Lung (tissue), 12 donors: Measurements from ENCODE around the gene MANSC4. TPM values are rescaled to one million over a fixed set of nuclear protein-coding genes. Genes with fewer than 3 reads are reported as not detected.

Experiments used
- ATAC-seq: fragments of 200-7000 bp; cut with Tn5 transposase; one replicate; pipeline ENCODE4 v1.9.1; 2020; ENCODE audit warnings: moderate number of reproducible peaks; ENCODE audit not compliant: insufficient read depth, low FRiP score
- DNase-seq, 3 donors: peaks; one replicate each; pipeline ENCODE4 v3.0.0-alpha.2; 2013 to 2017
- H3K27ac ChIP-seq, 2 donors: one replicate each; pipeline ENCODE4 v1.5.1; 2013; ENCODE audit warnings: mild to moderate bottlenecking in 2 of 2, moderate library complexity in 2 of 2, control low read depth in 1 of 2, inconsistent platforms in 1 of 2, low read depth in 1 of 2, low read length in 1 of 2
- H3K27me3 ChIP-seq, 3 donors: one replicate each; pipeline ENCODE4 v1.5.1; 2013; ENCODE audit warnings: low read length in 2 of 3; ENCODE audit not compliant: control insufficient read depth in 3 of 3, insufficient read depth in 3 of 3
- H3K36me3 ChIP-seq, 4 donors: one replicate each; pipeline ENCODE4 v1.5.1; 2013; ENCODE audit warnings: low read length in 4 of 4, mild to moderate bottlenecking in 1 of 4, moderate library complexity in 1 of 4; ENCODE audit not compliant: control insufficient read depth in 4 of 4, insufficient read depth in 4 of 4
- H3K4me1 ChIP-seq, 5 donors: one replicate each; pipeline ENCODE4 v1.5.1; 2013; ENCODE audit warnings: low read length in 5 of 5, mild to moderate bottlenecking in 2 of 5, moderate library complexity in 1 of 5; ENCODE audit not compliant: control insufficient read depth in 5 of 5, insufficient read depth in 5 of 5
- H3K4me3 ChIP-seq: one replicate; pipeline ENCODE4 v1.5.1; 2013; ENCODE audit warnings: mild to moderate bottlenecking, control low read depth, moderate library complexity
- H3K9ac ChIP-seq, 2 donors: one replicate each; pipeline ENCODE4 v1.5.1; 2013; ENCODE audit warnings: low read length in 2 of 2, control low read depth in 1 of 2; ENCODE audit not compliant: insufficient read depth in 1 of 2
- H3K9me3 ChIP-seq, 4 donors: one replicate each; pipeline ENCODE4 v1.5.1; 2013; ENCODE audit warnings: low read length in 3 of 4, mild to moderate bottlenecking in 1 of 4, moderate library complexity in 1 of 4; ENCODE audit not compliant: control insufficient read depth in 4 of 4, insufficient read depth in 3 of 4
- CTCF ChIP-seq: IDR thresholded peaks from 2 replicates; pipeline ENCODE4 v1.5.1; 2012; ENCODE audit warnings: mild to moderate bottlenecking; ENCODE audit errors: control extremely low read depth, extremely low read depth
- WGBS, 2 donors: extraction: QIAGEN DNeasy Blood & Tissue Kit; methylation state at CpG; one replicate each; pipeline ENCODE4 v1.1.7; 2013; 5-methylcytosine and 5-hydroxymethylcytosine counted together
- polyA plus RNA-seq, 2 donors: library from polyadenylated mRNA; stranded (reverse); fragments of 200-250 nt; gene quantifications; one replicate each; pipeline ENCODE4 v1.2.1, GENCODE V29; 2013
- total RNA-seq, 2 donors: library from RNA; depleted of rRNA in 1 of 2; stranded (reverse); fragments of >200 nt in 1 of 2; gene quantifications; one replicate each; pipeline ENCODE4 v1.2.1, GENCODE V29; 2014 to 2021
- donor health status: control.
- donor health status: control.
- donor health status: Bipolar disorder and iron deficiency.
- donor health status: healthy.
- donor health status: DM: yes; HTN: yes; CAD: no.

The MANSC4 gene
- total and polyA plus RNA-seq, 4 donors, result not detected

DNA sequence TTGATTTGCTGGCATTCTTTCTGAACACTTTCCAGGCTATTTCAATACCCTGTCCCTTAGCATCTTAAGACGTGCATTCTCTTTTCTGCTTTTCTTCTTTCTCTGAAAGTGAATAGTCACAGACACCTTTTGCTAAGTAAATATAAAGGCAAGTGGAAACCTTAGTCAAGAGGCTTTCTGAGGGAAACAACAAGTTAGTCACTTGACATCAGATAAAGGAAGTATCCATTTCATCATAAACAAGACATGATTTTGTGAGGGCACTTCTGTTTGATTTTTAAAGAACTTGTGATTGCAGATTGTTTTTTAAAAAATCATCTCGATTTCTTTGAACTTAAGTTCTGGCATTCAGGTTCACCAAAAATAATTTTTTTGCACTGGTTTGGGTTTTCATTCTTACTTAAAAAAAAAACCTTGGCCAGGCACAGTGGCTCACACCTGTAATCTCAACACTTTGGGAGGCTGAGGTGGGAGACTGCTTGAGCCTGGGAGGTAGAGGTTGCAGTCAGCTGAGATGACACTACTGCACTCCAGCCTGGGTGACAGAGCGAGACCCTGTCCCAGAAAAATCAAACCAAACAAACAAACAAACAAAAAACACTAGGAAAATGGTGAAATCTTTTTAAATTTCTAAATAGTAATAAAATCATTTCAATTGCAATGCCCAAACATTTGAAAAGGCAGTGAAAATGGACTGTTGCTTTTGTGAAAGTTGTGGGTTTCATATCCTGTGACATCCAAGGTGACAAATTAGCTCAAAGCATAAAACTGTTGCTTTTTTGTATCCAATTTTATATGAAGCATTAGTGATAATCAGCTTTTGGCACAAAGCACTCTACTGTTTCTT, 8.3 kb downstream of the MANSC4 start:
- H3K4me3 ChIP-seq, result no peak overlapping the region
- DNase-seq (no peak), ATAC-seq (no peak)
- H3K27ac ChIP-seq, result no peak overlapping the region
- 77 to 78% methylated on average over 3 of the region's 3 CpGs for WGBS, 2 donors
- no peaks in the 10 kb centered on the region for H3K27me3 ChIP-seq
- TF ChIP-seq CTCF, result no peak
- no peaks in the 10 kb centered on the region for H3K36me3 ChIP-seq
- H3K9me3 ChIP-seq, result no peaks in the 10 kb centered on the region
- no peaks in the 10 kb centered on the region for H3K4me1 ChIP-seq
- H3K9ac ChIP-seq, result no peak overlapping the region

GRCh38 chr12:27769142-27769673, 10.8 kb downstream of the MANSC4 start:
- Histone ChIP-seq H3K27me3 (no peaks in the 10 kb centered on the region), H3K4me3 (no peak overlapping the region), H3K36me3 (no peaks in the 10 kb centered on the region), H3K4me1 (no peaks in the 10 kb centered on the region), H3K9ac (no peak overlapping the region), H3K9me3 (no peaks in the 10 kb centered on the region), H3K27ac (no peak overlapping the region)
- TF ChIP-seq CTCF, result no peak
- ATAC-seq, result no peak
- DNase-seq, result no peak
- 83 to 86% methylated on average over 8 of the region's 8 CpGs for WGBS, 2 donors

GRCh38 chr12:27766587-27766986, 13.4 kb downstream of the MANSC4 start:
- WGBS, 2 donors, result 95% methylated on average over 3 of the region's 3 CpGs
- no peaks in the 10 kb centered on the region for H3K27me3 ChIP-seq
- no peak overlapping the region for H3K4me3 ChIP-seq
- no peaks in the 10 kb centered on the region for H3K9me3 ChIP-seq
- H3K9ac ChIP-seq, result no peak overlapping the region
- ATAC-seq, result no peak
- H3K27ac ChIP-seq, result no peak overlapping the region
- DNase-seq, result no peak
- H3K4me1 ChIP-seq, result no peaks in the 10 kb centered on the region
- no peaks in the 10 kb centered on the region for H3K36me3 ChIP-seq
- TF ChIP-seq CTCF, result no peak
